DMS114 treated with DMSO at 0.1 percent for 48 hours (cell line): Measurements from ENCODE around the gene ZGPAT.
"Not testable (repeated sequence)": the region's sequence is repeated elsewhere in the genome, so short reads cannot be mapped to it uniquely, and the experiment has no call there.

Source experiments
- DNase-seq: peaks from one replicate; lab custom pipeline; 2025; ENCODE audit not compliant: unreplicated experiment; lab: John Stamatoyannopoulos, UW

Gene ZGPAT

GRCh38 chr20:63702036-63702665 is 5.7 kb upstream of the ZGPAT start:
- DNase-seq = no peak

GRCh38 chr20:63702751-63703470 is 4.9 kb upstream of the ZGPAT start:
- DNase-seq = no peak

DNA sequence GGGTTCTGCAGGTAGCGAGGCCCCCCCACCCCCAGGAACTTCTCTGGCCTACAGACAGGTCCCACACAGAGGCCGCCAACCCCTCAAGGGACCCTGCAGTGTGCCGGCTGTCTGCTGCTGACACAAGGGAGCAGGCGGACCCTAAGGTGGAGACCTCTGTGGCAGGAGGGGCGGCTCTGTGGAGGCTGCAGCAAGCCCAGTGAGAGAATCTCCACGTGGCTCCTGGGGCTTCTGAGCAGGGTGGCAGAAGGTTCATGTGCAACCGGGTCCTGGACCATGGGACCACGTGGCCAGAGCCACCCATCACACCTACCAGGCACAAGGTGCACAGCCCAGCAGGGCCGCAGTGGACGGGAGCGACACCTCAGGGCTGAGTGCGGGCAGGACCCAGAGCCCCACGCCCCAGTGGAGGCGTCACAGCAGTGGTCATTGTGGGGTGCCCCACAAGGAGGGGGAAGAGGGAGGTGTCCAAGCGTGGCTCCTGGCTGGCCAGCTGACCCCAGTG is 4.3 kb upstream of the ZGPAT start:
- no peak for DNase-seq

DNA sequence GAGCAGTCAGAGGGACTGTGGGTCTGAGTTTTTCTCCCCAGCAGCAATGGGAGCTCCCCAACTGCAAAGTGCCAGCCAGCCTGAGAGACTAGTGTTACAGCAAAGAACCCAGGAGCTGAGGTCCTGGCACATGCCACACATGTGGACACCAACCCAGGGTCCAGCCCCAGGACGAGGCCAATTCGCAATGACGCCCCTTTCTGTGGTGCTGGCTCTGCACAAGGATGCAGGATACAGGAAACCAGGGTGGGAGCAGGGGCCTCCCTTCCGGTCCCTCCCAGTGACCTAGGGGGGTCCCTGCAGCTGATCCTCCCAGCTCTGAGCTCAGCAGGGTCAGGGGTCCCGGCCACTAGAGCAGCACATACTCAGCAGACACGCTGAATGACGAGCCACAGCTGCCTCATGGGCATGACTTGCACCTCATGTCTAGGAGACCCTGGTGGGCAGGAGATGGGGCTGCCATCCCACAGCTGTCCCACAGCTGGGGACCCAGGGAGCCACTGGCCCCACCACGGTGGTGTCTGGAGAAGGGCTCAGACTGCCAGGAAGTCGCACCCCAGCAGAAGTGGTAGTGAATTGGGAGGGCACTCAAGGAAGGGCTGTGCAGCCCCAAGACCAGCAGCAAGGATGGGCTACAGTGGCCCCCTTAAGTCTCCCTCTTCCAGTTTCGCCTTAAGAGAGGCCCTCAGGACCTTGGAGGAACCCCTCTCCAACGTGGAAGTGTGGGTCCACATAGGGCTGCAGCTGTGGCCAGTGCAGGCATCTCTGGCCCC is 3.7 kb upstream of the ZGPAT start:
- no peak for DNase-seq

DNA sequence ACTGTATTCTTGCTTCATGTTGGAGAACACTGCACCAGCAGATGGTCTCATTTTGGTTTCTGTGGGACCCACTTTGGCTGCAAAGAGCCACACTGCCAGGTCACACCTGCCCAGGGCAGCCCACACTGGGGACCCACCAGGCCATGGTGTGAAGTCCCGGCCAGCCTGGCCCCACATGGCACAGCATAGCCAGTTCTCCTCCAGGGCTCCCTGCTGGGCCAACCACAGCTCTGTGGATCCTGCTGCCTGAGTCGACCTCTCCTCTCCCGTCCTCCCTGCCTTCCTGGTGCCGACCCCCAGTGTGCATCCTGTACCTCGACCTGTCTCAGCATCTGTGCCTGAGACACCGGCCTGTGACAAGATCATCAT is 3.1 kb upstream of the ZGPAT start:
- no peak for DNase-seq

GRCh38 chr20:63705232-63706026 is 2.4 kb upstream of the ZGPAT start:
- no peak for DNase-seq

DNA sequence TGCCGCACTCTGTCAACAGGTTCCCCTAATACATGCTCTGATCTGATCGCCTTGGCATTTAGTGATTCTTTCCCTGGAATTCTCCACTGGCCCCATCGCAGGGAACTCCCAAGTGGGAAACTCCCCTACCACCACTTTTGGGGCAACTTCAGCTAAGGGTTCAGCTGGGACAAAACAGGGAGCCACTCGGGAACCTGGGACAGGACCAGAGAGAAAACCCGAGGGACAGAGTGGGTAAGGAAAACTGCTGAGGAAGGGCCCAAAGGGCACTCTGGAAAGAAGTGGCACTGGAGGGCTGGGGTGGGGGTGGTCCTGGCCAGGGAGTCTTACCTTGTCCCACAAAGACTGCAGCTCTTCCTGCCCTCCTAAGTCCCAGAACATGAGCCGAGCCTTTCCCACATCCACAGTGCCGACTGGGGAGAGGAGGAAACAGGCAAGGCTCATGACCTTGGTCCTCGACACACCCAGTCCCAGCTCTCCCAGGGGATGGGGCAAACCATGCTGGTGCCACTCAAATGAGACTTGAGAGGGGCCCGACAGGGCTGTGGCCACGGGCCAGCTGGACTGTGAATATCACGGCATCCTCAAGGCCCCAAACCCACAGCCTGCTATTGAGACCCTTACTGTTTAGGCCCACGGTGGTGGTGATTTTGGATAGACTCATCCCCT is 1.7 kb upstream of the ZGPAT start:
- DNase-seq = no peak

GRCh38 chr20:63706852-63707557 is 834 bp upstream of the ZGPAT start:
- DNase-seq = no peak

DNA sequence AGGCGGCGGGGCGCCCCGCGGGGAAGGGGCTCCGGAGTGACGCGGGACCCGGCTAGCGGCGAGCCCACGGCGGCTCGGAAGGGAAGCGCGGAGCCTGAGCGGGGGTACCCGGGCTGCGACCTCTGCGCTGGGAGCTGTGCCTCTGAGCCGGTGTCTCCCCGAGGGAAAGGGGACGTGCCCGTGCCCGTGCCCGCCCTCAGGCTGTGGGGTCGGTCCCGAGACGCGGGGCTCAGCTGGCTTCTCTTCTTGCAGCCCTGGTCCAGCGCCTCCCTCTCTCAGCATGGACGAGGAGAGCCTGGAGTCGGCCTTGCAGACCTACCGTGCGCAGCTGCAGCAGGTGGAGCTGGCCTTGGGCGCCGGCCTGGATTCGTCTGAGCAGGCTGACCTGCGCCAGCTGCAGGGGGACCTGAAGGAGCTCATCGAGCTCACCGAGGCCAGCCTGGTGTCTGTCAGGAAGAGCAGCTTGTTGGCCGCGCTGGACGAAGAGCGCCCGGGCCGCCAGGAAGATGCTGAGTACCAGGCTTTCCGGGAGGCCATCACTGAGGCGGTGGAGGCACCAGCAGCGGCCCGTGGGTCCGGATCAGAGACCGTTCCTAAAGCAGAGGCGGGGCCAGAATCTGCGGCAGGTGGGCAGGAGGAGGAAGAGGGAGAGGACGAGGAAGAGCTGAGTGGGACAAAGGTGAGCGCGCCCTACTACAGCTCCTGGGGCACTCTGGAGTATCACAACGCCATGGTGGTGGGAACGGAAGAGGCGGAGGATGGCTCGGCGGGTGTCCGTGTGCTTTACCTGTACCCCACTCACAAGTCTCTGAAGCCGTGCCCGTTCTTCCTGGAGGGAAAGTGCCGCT is 686 bp downstream of the ZGPAT start:
- DNase-seq = no peak

GRCh38 chr20:63709149-63709527 is 1.3 kb downstream of the ZGPAT start:
- no peak for DNase-seq

GRCh38 chr20:63711085-63711645 is 3.3 kb downstream of the ZGPAT start:
- DNase-seq = no peak

DNA sequence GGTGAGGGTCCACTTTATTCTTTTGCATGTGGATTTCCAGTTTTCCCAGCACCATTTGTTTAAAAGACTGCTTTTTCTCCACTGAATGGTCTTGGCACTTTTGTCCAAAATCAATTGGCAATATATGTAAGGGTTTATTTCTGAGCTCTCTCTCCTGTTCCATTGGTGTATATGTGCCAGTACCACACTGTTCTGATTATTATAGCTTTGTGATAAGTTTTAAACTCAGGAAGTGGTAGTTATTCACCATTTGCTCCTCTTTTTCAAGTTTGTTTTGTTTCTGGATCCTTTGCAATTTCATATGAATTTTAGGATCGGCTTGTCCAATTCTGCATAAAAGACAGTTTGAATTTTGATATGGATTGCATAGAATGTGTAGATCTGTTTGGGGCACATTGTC is 4.4 kb downstream of the ZGPAT start:
- no peak for DNase-seq

GRCh38 chr20:63714858-63715257 is 7.0 kb downstream of the ZGPAT start:
- DNase-seq = no peak

DNA sequence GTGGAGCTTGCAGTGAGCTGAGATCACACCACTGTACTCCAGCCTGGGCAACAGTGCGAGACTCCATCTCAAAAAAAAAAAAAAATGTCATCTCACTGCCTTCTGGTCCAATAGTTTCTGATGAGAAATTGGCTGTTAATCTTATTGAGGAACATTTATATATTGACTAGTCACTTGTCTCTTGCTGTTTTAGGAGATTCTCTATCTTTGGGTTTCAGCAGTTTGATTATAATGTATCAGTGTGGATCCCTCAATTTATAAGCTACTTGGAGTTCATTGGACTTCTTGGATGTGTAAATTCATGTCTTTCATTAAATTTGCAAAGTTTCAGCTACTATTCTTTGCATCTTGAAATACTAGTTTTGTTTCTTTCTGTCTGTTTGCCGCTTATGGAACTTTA is 11.2 kb downstream of the ZGPAT start:
- no peak for DNase-seq

- not testable (repeated sequence) for DNase-seq
These were observed 15.3 kb downstream of the ZGPAT start for GRCh38 chr20:63722967-63723622.

DNA sequence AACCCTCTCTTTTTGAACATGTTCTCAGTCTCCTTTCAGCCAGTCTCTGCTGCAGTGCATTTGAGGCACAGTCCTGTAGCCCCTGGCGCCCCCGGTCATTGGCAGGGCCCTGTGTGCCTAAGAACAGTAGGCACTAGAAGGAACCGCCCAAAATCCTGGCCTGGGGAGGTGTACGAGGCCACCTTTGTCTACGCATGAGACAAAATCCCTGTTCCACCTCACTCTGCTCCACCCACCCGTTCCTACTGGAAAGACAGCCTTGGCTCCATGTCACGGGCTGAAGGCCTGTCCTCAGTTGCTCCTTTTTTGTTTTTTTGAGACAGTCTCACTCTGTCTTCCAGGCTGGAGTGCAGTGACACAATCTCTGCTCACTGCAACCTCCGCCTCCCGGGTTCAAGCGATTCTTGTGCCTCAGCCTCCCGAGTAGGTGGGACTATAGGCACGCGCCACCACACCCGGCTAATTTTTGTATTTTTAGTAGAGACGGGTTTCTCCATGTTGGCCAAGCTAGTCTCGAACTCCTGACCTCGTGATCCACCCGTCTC is 22.4 kb downstream of the ZGPAT start:
- DNase-seq = not testable (repeated sequence)

DNA sequence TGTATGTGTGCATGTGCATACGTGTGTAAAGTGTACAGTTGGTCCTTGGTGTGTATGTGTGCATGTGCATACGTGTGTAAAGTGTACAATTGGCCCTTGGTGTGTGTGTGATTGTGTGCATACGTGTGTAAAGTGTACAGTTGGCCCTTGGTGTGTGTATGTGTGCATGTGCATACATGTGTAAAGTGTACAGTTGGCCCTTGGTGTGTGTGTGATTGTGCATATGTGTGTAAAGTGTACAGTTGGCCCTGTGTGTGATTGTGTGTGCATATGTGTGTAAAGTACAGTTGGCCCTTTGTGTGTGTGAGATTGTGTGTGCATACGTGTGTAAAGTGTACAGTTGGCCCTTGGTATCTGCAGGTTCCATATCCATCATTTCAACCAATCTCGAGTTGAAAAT is 23.6 kb downstream of the ZGPAT start:
- DNase-seq = no peak
